Measurements from ENCODE around the gene CYP26B1. TPM values are rescaled to one million over a fixed set of nuclear protein-coding genes. Genes with fewer than 3 reads are reported as not detected.

The CYP26B1 gene
- total RNA-seq, 1 experiment from 2014 or later: 1.7 TPM

DNA sequence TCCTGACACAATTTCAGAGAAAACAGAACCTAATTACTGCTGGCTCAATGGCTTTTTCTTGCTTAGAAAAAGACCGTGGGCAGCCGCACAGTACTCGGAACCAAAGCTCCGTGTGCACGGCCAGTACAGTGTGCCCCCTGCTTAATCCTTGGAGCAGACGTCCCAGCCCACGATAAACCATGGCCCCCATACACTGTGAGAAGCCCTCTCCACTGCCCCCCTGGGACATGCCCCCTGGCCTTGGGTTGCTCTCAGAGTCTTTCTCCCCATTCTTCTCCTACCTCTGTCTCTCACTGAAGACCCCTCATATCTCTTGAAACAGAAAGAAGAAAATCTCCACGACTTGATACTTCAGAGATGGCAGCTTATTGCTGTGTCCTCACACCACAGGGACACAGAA lies 44.0 kb downstream of the CYP26B1 start:
- no peak overlapping the region for H3K27ac Mint-ChIP-seq (ENCODE audit: unreplicated experiment)
- no peaks in the 10 kb centered on the region for H3K9me3 Mint-ChIP-seq (ENCODE audit: unreplicated experiment)
- H3K36me3 ChIP-seq (ENCODE audit: control insufficient read depth, insufficient read depth, low read length): no peaks in the 10 kb centered on the region
- no peaks in the 10 kb centered on the region for H3K4me1 ChIP-seq
- intact Hi-C loops (cut with micrococcal nuclease; ENCODE audit: unreplicated experiment): loop anchor here (2.0 kb wide), 1 partner anchor 47 kb away; no protein-coding TSS in a partner anchor
- POLR2A ChIA-PET: no interaction called here
- CTCF ChIA-PET: no interaction called here
- H3K4me1 Mint-ChIP-seq (ENCODE audit: low read depth, unreplicated experiment): no peaks in the 10 kb centered on the region
- no peaks in the 10 kb centered on the region for H3K27me3 ChIP-seq (replicated peaks; ENCODE audit: control insufficient read depth, insufficient read depth, low read length)
- H3K27me3 Mint-ChIP-seq (ENCODE audit: insufficient read depth, unreplicated experiment): peaks cover 15% of the 10 kb centered on the region
- H3K9me3 ChIP-seq: no peaks in the 10 kb centered on the region
- H3K36me3 Mint-ChIP-seq (ENCODE audit: insufficient read depth, unreplicated experiment): no peaks in the 10 kb centered on the region
- no peak overlapping the region for H3K4me3 ChIP-seq (ENCODE audit: low read depth, low read length)
- no peak overlapping the region for H3K4me3 Mint-ChIP-seq (ENCODE audit: unreplicated experiment)
- BruUV-seq (replicated peaks): no TSS peak
- DNase-seq: no peak
- TF ChIP-seq, protein P1, sequence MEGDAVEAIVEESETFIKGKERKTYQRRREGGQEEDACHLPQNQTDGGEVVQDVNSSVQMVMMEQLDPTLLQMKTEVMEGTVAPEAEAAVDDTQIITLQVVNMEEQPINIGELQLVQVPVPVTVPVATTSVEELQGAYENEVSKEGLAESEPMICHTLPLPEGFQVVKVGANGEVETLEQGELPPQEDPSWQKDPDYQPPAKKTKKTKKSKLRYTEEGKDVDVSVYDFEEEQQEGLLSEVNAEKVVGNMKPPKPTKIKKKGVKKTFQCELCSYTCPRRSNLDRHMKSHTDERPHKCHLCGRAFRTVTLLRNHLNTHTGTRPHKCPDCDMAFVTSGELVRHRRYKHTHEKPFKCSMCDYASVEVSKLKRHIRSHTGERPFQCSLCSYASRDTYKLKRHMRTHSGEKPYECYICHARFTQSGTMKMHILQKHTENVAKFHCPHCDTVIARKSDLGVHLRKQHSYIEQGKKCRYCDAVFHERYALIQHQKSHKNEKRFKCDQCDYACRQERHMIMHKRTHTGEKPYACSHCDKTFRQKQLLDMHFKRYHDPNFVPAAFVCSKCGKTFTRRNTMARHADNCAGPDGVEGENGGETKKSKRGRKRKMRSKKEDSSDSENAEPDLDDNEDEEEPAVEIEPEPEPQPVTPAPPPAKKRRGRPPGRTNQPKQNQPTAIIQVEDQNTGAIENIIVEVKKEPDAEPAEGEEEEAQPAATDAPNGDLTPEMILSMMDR (IDR thresholded peaks at IDR 0.05; ENCODE audit: insufficient read depth in 1 of 2, low read depth in 1 of 2, low read length in 1 of 2, severe bottlenecking in 1 of 2, unreplicated experiment in 1 of 2): no peak

DNA sequence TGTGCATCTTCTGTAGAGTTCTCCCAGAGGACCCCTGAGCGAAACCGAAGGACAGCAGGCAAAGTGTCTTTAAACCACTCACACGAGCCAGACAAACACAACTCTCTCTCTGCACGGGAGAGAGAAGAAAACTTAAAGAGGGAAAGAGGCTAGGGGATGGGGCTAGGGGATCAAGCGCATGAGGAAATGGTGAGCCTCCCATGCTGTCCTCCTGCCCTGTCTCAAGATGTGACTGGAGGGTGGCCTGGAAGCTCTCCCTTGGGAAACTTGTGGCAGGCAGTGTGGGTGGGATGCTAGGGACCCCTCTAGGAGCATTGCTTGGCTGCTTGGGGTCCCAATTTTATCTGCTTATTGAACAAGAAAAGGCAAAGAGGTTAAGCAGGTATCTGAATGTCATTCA lies 44.5 kb downstream of the CYP26B1 start:
- intact Hi-C loops (cut with micrococcal nuclease; ENCODE audit: unreplicated experiment): no loop called here
- TF ChIP-seq, protein P1 (IDR thresholded peaks at IDR 0.05; ENCODE audit: insufficient read depth in 1 of 2, low read depth in 1 of 2, low read length in 1 of 2, severe bottlenecking in 1 of 2, unreplicated experiment in 1 of 2): no peak
- H3K4me1 ChIP-seq: no peaks in the 10 kb centered on the region
- no peaks in the 10 kb centered on the region for H3K9me3 Mint-ChIP-seq (ENCODE audit: unreplicated experiment)
- no TSS peak for BruUV-seq (replicated peaks)
- no peaks in the 10 kb centered on the region for H3K27me3 ChIP-seq (replicated peaks; ENCODE audit: control insufficient read depth, insufficient read depth, low read length)
- no peak overlapping the region for H3K4me3 ChIP-seq (ENCODE audit: low read depth, low read length)
- POLR2A ChIA-PET: no interaction called here
- no peaks in the 10 kb centered on the region for H3K9me3 ChIP-seq
- CTCF ChIA-PET: no interaction called here
- no peaks in the 10 kb centered on the region for H3K4me1 Mint-ChIP-seq (ENCODE audit: low read depth, unreplicated experiment)
- no peak overlapping the region for H3K27ac Mint-ChIP-seq (ENCODE audit: unreplicated experiment)
- no peaks in the 10 kb centered on the region for H3K36me3 Mint-ChIP-seq (ENCODE audit: insufficient read depth, unreplicated experiment)
- H3K4me3 Mint-ChIP-seq (ENCODE audit: unreplicated experiment): no peak overlapping the region
- peaks cover 12% of the 10 kb centered on the region for H3K27me3 Mint-ChIP-seq (ENCODE audit: insufficient read depth, unreplicated experiment)
- H3K36me3 ChIP-seq (ENCODE audit: control insufficient read depth, insufficient read depth, low read length): no peaks in the 10 kb centered on the region
- peak in 1 of 2 experiments; percentile 8 for DNase-seq

DNA sequence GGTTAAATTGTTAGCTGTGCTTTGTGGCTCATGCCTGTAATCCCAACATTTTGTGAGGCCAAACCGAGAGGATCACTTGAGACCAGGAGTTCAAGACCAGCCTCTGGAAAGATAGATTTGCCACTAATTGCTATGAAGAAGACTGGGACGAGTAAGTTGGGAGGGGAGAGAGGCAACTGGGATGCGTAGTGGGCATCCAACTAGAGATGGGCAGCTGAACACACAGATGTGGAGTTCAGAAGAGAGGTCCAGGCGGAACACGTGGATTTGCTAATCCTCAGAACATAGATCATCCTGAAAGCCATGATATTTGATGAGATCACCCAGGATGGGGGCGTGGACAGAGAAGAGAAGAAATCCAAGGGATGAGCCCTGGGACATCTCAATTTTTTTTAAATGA lies 48.7 kb downstream of the CYP26B1 start:
- Mint-ChIP-seq H3K9me3 (ENCODE audit: unreplicated experiment) (no peaks in the 10 kb centered on the region), H3K4me3 (ENCODE audit: unreplicated experiment) (no peak overlapping the region), H3K4me1 (ENCODE audit: low read depth, unreplicated experiment) (no peaks in the 10 kb centered on the region), H3K27me3 (ENCODE audit: insufficient read depth, unreplicated experiment) (peaks cover 15% of the 10 kb centered on the region), H3K27ac (ENCODE audit: unreplicated experiment) (no peak overlapping the region), H3K36me3 (ENCODE audit: insufficient read depth, unreplicated experiment) (no peaks in the 10 kb centered on the region)
- no peak for DNase-seq
- H3K4me3 ChIP-seq (ENCODE audit: low read depth, low read length): no peak overlapping the region
- TF ChIP-seq, protein P1 (IDR thresholded peaks at IDR 0.05; ENCODE audit: insufficient read depth in 1 of 2, low read depth in 1 of 2, low read length in 1 of 2, severe bottlenecking in 1 of 2, unreplicated experiment in 1 of 2): no peak
- H3K27me3 ChIP-seq (replicated peaks; ENCODE audit: control insufficient read depth, insufficient read depth, low read length): no peaks in the 10 kb centered on the region; the same call in 1 of the 2 replicates
- intact Hi-C loops (cut with micrococcal nuclease; ENCODE audit: unreplicated experiment): no loop called here
- H3K9me3 ChIP-seq: no peaks in the 10 kb centered on the region
- H3K4me1 ChIP-seq: 0 out of 2 replicates have a peak, but pooled peaks cover 3% of the 10 kb centered on the region
- BruUV-seq (replicated peaks): no TSS peak
- POLR2A ChIA-PET: no interaction called here
- CTCF ChIA-PET: no interaction called here
- no peaks in the 10 kb centered on the region for H3K36me3 ChIP-seq (ENCODE audit: control insufficient read depth, insufficient read depth, low read length)
